ENCODE results near the gene DAAM1.

GRCh38 chr14:59391388-59391787 lies 202.9 kb downstream of the DAAM1 start:
- TF ChIP-seq CTCF (IDR thresholded peaks at IDR 0.05) (no peak), TAF1 (IDR thresholded peaks at IDR 0.05; ENCODE audit: borderline replicate concordance, low read depth, low read length) (no peak), TCF12 (IDR thresholded peaks at IDR 0.05) (no peak)
